GM23338 (cell line): Measurements from ENCODE around the gene CXCR1. TPM values are rescaled to one million over a fixed set of nuclear protein-coding genes. Genes with fewer than 3 reads are reported as not detected.

ENCODE experiments used
- ATAC-seq: fragments of 200-7000 bp; cut with Tn5 transposase; 3 replicates; pipeline ENCODE4 v1.9.1; 2020
- DNase-seq: peaks from one replicate; pipeline ENCODE4 v3.0.0-alpha.2; 2015; ENCODE audit warnings: low spot score
- H2AFZ ChIP-seq: fragments of 200-600 bp; sonication (generic); 2 replicates; pipeline ENCODE4 v1.8.0; 2016; ENCODE audit warnings: antibody characterized with exemption, mild to moderate bottlenecking, moderate library complexity
- H3F3A ChIP-seq: fragments of 200-600 bp; sonication (generic); replicated peaks from 2 replicates; pipeline ENCODE4 v1.8.0; 2017; ENCODE audit warnings: antibody characterized with exemption, mixed run types, low read depth
- H3K27ac ChIP-seq: fragments of 200-600 bp; sonication (generic); 2 replicates; pipeline ENCODE4 v1.6.1; 2016; ENCODE audit warnings: low read depth
- H3K27me3 ChIP-seq: fragments of 200-600 bp; sonication (generic); 2 replicates; pipeline ENCODE4 v1.8.0; 2016; ENCODE audit warnings: mild to moderate bottlenecking, mixed run types, moderate library complexity; ENCODE audit not compliant: insufficient read depth
- H3K36me3 ChIP-seq: fragments of 200-600 bp; sonication (generic); 2 replicates; pipeline ENCODE4 v1.8.0; 2016; ENCODE audit warnings: mild to moderate bottlenecking; ENCODE audit not compliant: insufficient read depth
- H3K4me1 ChIP-seq: fragments of 200-600 bp; sonication (generic); 2 replicates; pipeline ENCODE4 v1.8.0; 2016; ENCODE audit warnings: mild to moderate bottlenecking, moderate library complexity; ENCODE audit not compliant: insufficient read depth
- H3K4me2 ChIP-seq: fragments of 200-600 bp; sonication (generic); 2 replicates; pipeline ENCODE4 v1.7.1; 2017; ENCODE audit warnings: mixed run types
- H3K4me3 ChIP-seq: fragments of 200-600 bp; sonication (generic); 2 replicates; pipeline ENCODE4 v1.6.1; 2016; ENCODE audit warnings: mixed run types
- H3K79me2 ChIP-seq: fragments of 200-600 bp; sonication (generic); replicated peaks from 2 replicates; pipeline ENCODE4 v1.8.0; 2017; ENCODE audit warnings: mild to moderate bottlenecking; ENCODE audit not compliant: insufficient read depth
- H3K9me2 ChIP-seq: fragments of 200-600 bp; sonication (generic); 2 replicates; pipeline ENCODE4 v1.8.0; 2017; ENCODE audit not compliant: insufficient read depth
- H4K20me1 ChIP-seq: fragments of 200-600 bp; sonication (generic); replicated peaks from 2 replicates; pipeline ENCODE4 v1.8.0; 2017; ENCODE audit warnings: mild to moderate bottlenecking; ENCODE audit not compliant: insufficient read depth
- H3K27ac Mint-ChIP-seq: 2 replicates; pipeline ENCODE4 v1.8.0; 2020; ENCODE audit warnings: inconsistent platforms, mild to moderate bottlenecking, moderate library complexity, mixed read lengths
- H3K27me3 Mint-ChIP-seq: 3 replicates; pipeline ENCODE4 v1.8.0; 2022; ENCODE audit warnings: low read depth, mild to moderate bottlenecking, moderate library complexity, mixed read lengths, inconsistent platforms; ENCODE audit not compliant: insufficient read depth, poor library complexity
- H3K36me3 Mint-ChIP-seq: 3 replicates; pipeline ENCODE4 v1.8.0; 2021; ENCODE audit warnings: low read depth, mild to moderate bottlenecking, inconsistent platforms, moderate library complexity, mixed read lengths
- H3K4me1 Mint-ChIP-seq: 3 replicates; pipeline ENCODE4 v1.8.0; 2020; ENCODE audit warnings: mild to moderate bottlenecking, inconsistent platforms, mixed read lengths
- H3K4me3 Mint-ChIP-seq: 3 replicates; pipeline ENCODE4 v1.8.0; 2021; ENCODE audit warnings: moderate library complexity, mild to moderate bottlenecking, inconsistent platforms, mixed read lengths
- H3K9me3 Mint-ChIP-seq: 3 replicates; pipeline ENCODE4 v1.8.0; 2020; ENCODE audit warnings: moderate library complexity, mild to moderate bottlenecking, inconsistent platforms, mixed read lengths
- CTCF ChIP-seq, 2 experiments: fragments of 200-600 bp in 1 of 2; sonication (generic) in 1 of 2; conservative IDR thresholded peaks; 2 replicates each; pipeline versions ENCODE4 v1.5.1 to v1.6.1; 2016 to 2017; ENCODE audit warnings: antibody characterized with exemption in 2 of 2, low read depth in 2 of 2, mild to moderate bottlenecking in 2 of 2, moderate library complexity in 1 of 2
- EZH2phosphoT487 ChIP-seq: fragments of 200-600 bp; sonication (generic); IDR thresholded peaks from one replicate; pipeline ENCODE4 v1.8.1; 2018; ENCODE audit warnings: antibody characterized with exemption; ENCODE audit not compliant: unreplicated experiment
- STAT1 ChIP-seq: IDR thresholded peaks from one replicate; pipeline ENCODE4 v1.6.1; 2016; ENCODE audit warnings: antibody characterized with exemption; ENCODE audit not compliant: unreplicated experiment
- ZNF462 ChIP-seq: fragments of 250-450 bp; sonication (Bioruptor Pico); IDR thresholded peaks from 2 replicates; pipeline ENCODE4 v1.5.0; 2020; ENCODE audit warnings: mild to moderate bottlenecking, moderate library complexity
- polyA plus RNA-seq: library from polyadenylated mRNA; unstranded; fragments of >200 nt; fragmentation: Nextera tagmentation; extraction: Ambion mirVana; gene quantifications from 2 replicates; pipeline ENCODE4 v1.2.1, GENCODE V29; 2016
- total RNA-seq: library from RNA; depleted of rRNA; stranded (reverse); fragments of >200 nt; shearing (Covaris generic); gene quantifications from 2 replicates; pipeline ENCODE4 v1.2.3, GENCODE V29; 2014

CXCR1 gene
- total and polyA plus RNA-seq, 2 experiments from 2014 or later = not detected

GRCh38 chr2:218168635-218169462 is 2.1 kb upstream of the CXCR1 start:
- peaks cover 13% of the 10 kb centered on the region for H3K4me1 Mint-ChIP-seq
- H2AFZ ChIP-seq = peak overlapping the region; percentile 1; the same call in 1 of the 2 replicates
- no peak overlapping the region for H3K27ac ChIP-seq
- no peak overlapping the region for H3K4me3 Mint-ChIP-seq
- no peak for TF ChIP-seq STAT1
- TF ChIP-seq CTCF (conservative IDR thresholded peaks at IDR 0.05; ENCODE audit: low read depth in 2 of 2) = peak; percentile 84 to 95
- peak; percentile 98 for ATAC-seq
- H3K27ac Mint-ChIP-seq = no peak overlapping the region
- peak; percentile 91 for DNase-seq
- no peaks in the 10 kb centered on the region for H3F3A ChIP-seq
- no peaks in the 10 kb centered on the region; the same call in 2 of the 3 replicates for H3K9me3 Mint-ChIP-seq
- H3K4me3 ChIP-seq = no peak overlapping the region
- H3K4me1 ChIP-seq = peaks cover 10% of the 10 kb centered on the region
- H3K27me3 Mint-ChIP-seq = peaks cover 3% of the 10 kb centered on the region
- H3K36me3 Mint-ChIP-seq = no peaks in the 10 kb centered on the region
- H3K4me2 ChIP-seq = no peak overlapping the region
- no peaks in the 10 kb centered on the region for H3K27me3 ChIP-seq
- H3K79me2 ChIP-seq = no peaks in the 10 kb centered on the region
- H3K36me3 ChIP-seq = no peaks in the 10 kb centered on the region
- H3K9me2 ChIP-seq = peaks cover 14% of the 10 kb centered on the region; the same call in 1 of the 2 replicates
- no peaks in the 10 kb centered on the region for H4K20me1 ChIP-seq

DNA sequence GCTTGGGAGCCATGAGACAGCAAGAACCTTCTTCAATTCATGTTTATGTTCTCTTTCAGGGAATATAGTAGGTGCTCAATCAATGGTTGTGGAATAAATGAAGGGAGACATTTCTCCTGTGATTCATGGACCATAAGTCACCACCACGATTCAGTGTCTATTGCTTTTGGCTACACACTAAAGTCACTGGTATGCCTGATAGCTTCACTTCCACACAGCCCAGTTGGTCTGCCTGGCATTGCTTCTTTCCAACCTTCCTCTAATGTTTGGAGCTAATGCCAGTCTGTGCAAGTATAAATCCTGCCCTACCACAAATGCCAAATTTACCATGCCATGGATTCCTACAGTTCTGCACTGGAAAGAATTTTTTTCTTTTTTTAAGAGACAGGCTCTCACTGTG is 1.3 kb upstream of the CXCR1 start:
- no peaks in the 10 kb centered on the region for H3F3A ChIP-seq
- H3K4me3 ChIP-seq = no peak overlapping the region
- DNase-seq (no peak), ATAC-seq (no peak)
- peaks cover 14% of the 10 kb centered on the region for H3K9me2 ChIP-seq
- Mint-ChIP-seq H3K27me3 (peaks cover 3% of the 10 kb centered on the region), H3K4me3 (no peak overlapping the region), H3K9me3 (no peaks in the 10 kb centered on the region; the same call in 2 of the 3 replicates), H3K27ac (no peak overlapping the region), H3K4me1 (peaks cover 13% of the 10 kb centered on the region), H3K36me3 (no peaks in the 10 kb centered on the region)
- H3K36me3 ChIP-seq = no peaks in the 10 kb centered on the region
- no peaks in the 10 kb centered on the region for H3K79me2 ChIP-seq
- no peak overlapping the region for H3K4me2 ChIP-seq
- H3K27me3 ChIP-seq = no peaks in the 10 kb centered on the region
- H4K20me1 ChIP-seq = no peaks in the 10 kb centered on the region
- no peak overlapping the region for H3K27ac ChIP-seq
- peaks cover 10% of the 10 kb centered on the region for H3K4me1 ChIP-seq
- TF ChIP-seq ZNF462 (CRISPR knock-in tag) (no peak), EZH2phosphoT487 (no peak)
- H2AFZ ChIP-seq = no peak overlapping the region
